Measurements from ENCODE around the gene ADRA2A.

Gene ADRA2A

GRCh38 chr10:111077785-111078504, 1.1 kb downstream of the ADRA2A start:
- Histone ChIP-seq H3K4me3 (ENCODE audit: low read length) (peak overlapping the region; percentile 75), H3K4me1 (ENCODE audit: control insufficient read depth, insufficient read depth, low read length) (peaks cover 3% of the 10 kb centered on the region), H3K27ac (ENCODE audit: low read depth, low read length) (no peak overlapping the region), H3K9ac (ENCODE audit: low read length) (no peak overlapping the region), H3K27me3 (ENCODE audit: control insufficient read depth, insufficient read depth, low read length) (peaks cover 16% of the 10 kb centered on the region), H3K36me3 (ENCODE audit: control insufficient read depth, insufficient read depth, low read length) (no peaks in the 10 kb centered on the region)

- Histone ChIP-seq H3K9ac (ENCODE audit: low read length) (no peak overlapping the region), H3K27ac (ENCODE audit: low read depth, low read length) (no peak overlapping the region), H3K36me3 (ENCODE audit: control insufficient read depth, insufficient read depth, low read length) (no peaks in the 10 kb centered on the region), H3K27me3 (ENCODE audit: control insufficient read depth, insufficient read depth, low read length) (peaks cover 16% of the 10 kb centered on the region), H3K4me3 (ENCODE audit: low read length) (peak overlapping the region; percentile 75), H3K4me1 (ENCODE audit: control insufficient read depth, insufficient read depth, low read length) (peaks cover 3% of the 10 kb centered on the region)
These were observed 1.8 kb downstream of the ADRA2A start for GRCh38 chr10:111078505-111079185.

GRCh38 chr10:111079241-111079760, 2.5 kb downstream of the ADRA2A start:
- H3K4me1 ChIP-seq (ENCODE audit: control insufficient read depth, insufficient read depth, low read length), result peaks cover 3% of the 10 kb centered on the region
- H3K36me3 ChIP-seq (ENCODE audit: control insufficient read depth, insufficient read depth, low read length), result no peaks in the 10 kb centered on the region
- H3K9ac ChIP-seq (ENCODE audit: low read length), result no peak overlapping the region
- H3K27me3 ChIP-seq (ENCODE audit: control insufficient read depth, insufficient read depth, low read length), result peaks cover 16% of the 10 kb centered on the region
- no peak overlapping the region for H3K4me3 ChIP-seq (ENCODE audit: low read length)
- H3K27ac ChIP-seq (ENCODE audit: low read depth, low read length), result no peak overlapping the region

GRCh38 chr10:111079781-111080180, 3.0 kb downstream of the ADRA2A start:
- no peak overlapping the region for H3K9ac ChIP-seq (ENCODE audit: low read length)
- H3K27me3 ChIP-seq (ENCODE audit: control insufficient read depth, insufficient read depth, low read length), result peaks cover 16% of the 10 kb centered on the region
- H3K4me3 ChIP-seq (ENCODE audit: low read length), result no peak overlapping the region
- no peaks in the 10 kb centered on the region for H3K36me3 ChIP-seq (ENCODE audit: control insufficient read depth, insufficient read depth, low read length)
- peaks cover 3% of the 10 kb centered on the region for H3K4me1 ChIP-seq (ENCODE audit: control insufficient read depth, insufficient read depth, low read length)
- no peak overlapping the region for H3K27ac ChIP-seq (ENCODE audit: low read depth, low read length)

- H3K27me3 ChIP-seq (ENCODE audit: control insufficient read depth, insufficient read depth, low read length), result peaks cover 16% of the 10 kb centered on the region
- H3K4me3 ChIP-seq (ENCODE audit: low read length), result no peak overlapping the region
- H3K36me3 ChIP-seq (ENCODE audit: control insufficient read depth, insufficient read depth, low read length), result no peaks in the 10 kb centered on the region
- no peak overlapping the region for H3K27ac ChIP-seq (ENCODE audit: low read depth, low read length)
- H3K4me1 ChIP-seq (ENCODE audit: control insufficient read depth, insufficient read depth, low read length), result peaks cover 3% of the 10 kb centered on the region
- no peak overlapping the region for H3K9ac ChIP-seq (ENCODE audit: low read length)
These were observed 3.4 kb downstream of the ADRA2A start for GRCh38 chr10:111080224-111080623.

GRCh38 chr10:111081595-111081994, 4.8 kb downstream of the ADRA2A start:
- Histone ChIP-seq H3K27me3 (ENCODE audit: control insufficient read depth, insufficient read depth, low read length) (peaks cover 7% of the 10 kb centered on the region), H3K36me3 (ENCODE audit: control insufficient read depth, insufficient read depth, low read length) (no peaks in the 10 kb centered on the region), H3K4me1 (ENCODE audit: control insufficient read depth, insufficient read depth, low read length) (peaks cover 3% of the 10 kb centered on the region), H3K27ac (ENCODE audit: low read depth, low read length) (no peak overlapping the region), H3K9ac (ENCODE audit: low read length) (no peak overlapping the region), H3K4me3 (ENCODE audit: low read length) (no peak overlapping the region)

- Histone ChIP-seq H3K4me1 (ENCODE audit: control insufficient read depth, insufficient read depth, low read length) (peaks cover 3% of the 10 kb centered on the region), H3K27me3 (ENCODE audit: control insufficient read depth, insufficient read depth, low read length) (peaks cover 7% of the 10 kb centered on the region), H3K4me3 (ENCODE audit: low read length) (no peak overlapping the region), H3K9ac (ENCODE audit: low read length) (no peak overlapping the region), H3K36me3 (ENCODE audit: control insufficient read depth, insufficient read depth, low read length) (no peaks in the 10 kb centered on the region), H3K27ac (ENCODE audit: low read depth, low read length) (no peak overlapping the region)
These were observed 5.5 kb downstream of the ADRA2A start for GRCh38 chr10:111082102-111082975.

GRCh38 chr10:111083222-111084095, 6.6 kb downstream of the ADRA2A start:
- peaks cover 2% of the 10 kb centered on the region for H3K27me3 ChIP-seq (ENCODE audit: control insufficient read depth, insufficient read depth, low read length)
- no peak overlapping the region for H3K9ac ChIP-seq (ENCODE audit: low read length)
- no peak overlapping the region for H3K4me3 ChIP-seq (ENCODE audit: low read length)
- no peaks in the 10 kb centered on the region for H3K4me1 ChIP-seq (ENCODE audit: control insufficient read depth, insufficient read depth, low read length)
- H3K27ac ChIP-seq (ENCODE audit: low read depth, low read length), result no peak overlapping the region
- H3K36me3 ChIP-seq (ENCODE audit: control insufficient read depth, insufficient read depth, low read length), result no peaks in the 10 kb centered on the region

- no peaks in the 10 kb centered on the region for H3K36me3 ChIP-seq (ENCODE audit: control insufficient read depth, insufficient read depth, low read length)
- no peak overlapping the region for H3K9ac ChIP-seq (ENCODE audit: low read length)
- H3K4me3 ChIP-seq (ENCODE audit: low read length), result no peak overlapping the region
- no peak overlapping the region for H3K27ac ChIP-seq (ENCODE audit: low read depth, low read length)
- no peaks in the 10 kb centered on the region for H3K27me3 ChIP-seq (ENCODE audit: control insufficient read depth, insufficient read depth, low read length)
- H3K4me1 ChIP-seq (ENCODE audit: control insufficient read depth, insufficient read depth, low read length), result no peaks in the 10 kb centered on the region
These were observed 7.8 kb downstream of the ADRA2A start for GRCh38 chr10:111084366-111085255.

- no peak overlapping the region for H3K4me3 ChIP-seq (ENCODE audit: low read length)
- H3K36me3 ChIP-seq (ENCODE audit: control insufficient read depth, insufficient read depth, low read length), result no peaks in the 10 kb centered on the region
- H3K9ac ChIP-seq (ENCODE audit: low read length), result no peak overlapping the region
- no peaks in the 10 kb centered on the region for H3K4me1 ChIP-seq (ENCODE audit: control insufficient read depth, insufficient read depth, low read length)
- H3K27me3 ChIP-seq (ENCODE audit: control insufficient read depth, insufficient read depth, low read length), result no peaks in the 10 kb centered on the region
- no peak overlapping the region for H3K27ac ChIP-seq (ENCODE audit: low read depth, low read length)
These were observed 9.0 kb downstream of the ADRA2A start for GRCh38 chr10:111085690-111086353.
